ENCODE measurements around the gene FOXM1.

GRCh38 chr12:2925322-2925995, 48.5 kb upstream of the FOXM1 start:
- TF ChIP-seq, protein P1, sequence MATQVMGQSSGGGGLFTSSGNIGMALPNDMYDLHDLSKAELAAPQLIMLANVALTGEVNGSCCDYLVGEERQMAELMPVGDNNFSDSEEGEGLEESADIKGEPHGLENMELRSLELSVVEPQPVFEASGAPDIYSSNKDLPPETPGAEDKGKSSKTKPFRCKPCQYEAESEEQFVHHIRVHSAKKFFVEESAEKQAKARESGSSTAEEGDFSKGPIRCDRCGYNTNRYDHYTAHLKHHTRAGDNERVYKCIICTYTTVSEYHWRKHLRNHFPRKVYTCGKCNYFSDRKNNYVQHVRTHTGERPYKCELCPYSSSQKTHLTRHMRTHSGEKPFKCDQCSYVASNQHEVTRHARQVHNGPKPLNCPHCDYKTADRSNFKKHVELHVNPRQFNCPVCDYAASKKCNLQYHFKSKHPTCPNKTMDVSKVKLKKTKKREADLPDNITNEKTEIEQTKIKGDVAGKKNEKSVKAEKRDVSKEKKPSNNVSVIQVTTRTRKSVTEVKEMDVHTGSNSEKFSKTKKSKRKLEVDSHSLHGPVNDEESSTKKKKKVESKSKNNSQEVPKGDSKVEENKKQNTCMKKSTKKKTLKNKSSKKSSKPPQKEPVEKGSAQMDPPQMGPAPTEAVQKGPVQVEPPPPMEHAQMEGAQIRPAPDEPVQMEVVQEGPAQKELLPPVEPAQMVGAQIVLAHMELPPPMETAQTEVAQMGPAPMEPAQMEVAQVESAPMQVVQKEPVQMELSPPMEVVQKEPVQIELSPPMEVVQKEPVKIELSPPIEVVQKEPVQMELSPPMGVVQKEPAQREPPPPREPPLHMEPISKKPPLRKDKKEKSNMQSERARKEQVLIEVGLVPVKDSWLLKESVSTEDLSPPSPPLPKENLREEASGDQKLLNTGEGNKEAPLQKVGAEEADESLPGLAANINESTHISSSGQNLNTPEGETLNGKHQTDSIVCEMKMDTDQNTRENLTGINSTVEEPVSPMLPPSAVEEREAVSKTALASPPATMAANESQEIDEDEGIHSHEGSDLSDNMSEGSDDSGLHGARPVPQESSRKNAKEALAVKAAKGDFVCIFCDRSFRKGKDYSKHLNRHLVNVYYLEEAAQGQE (IDR thresholded peaks at IDR 0.05; ENCODE audit: borderline replicate concordance) = no peak
- TF ChIP-seq, protein P2, sequence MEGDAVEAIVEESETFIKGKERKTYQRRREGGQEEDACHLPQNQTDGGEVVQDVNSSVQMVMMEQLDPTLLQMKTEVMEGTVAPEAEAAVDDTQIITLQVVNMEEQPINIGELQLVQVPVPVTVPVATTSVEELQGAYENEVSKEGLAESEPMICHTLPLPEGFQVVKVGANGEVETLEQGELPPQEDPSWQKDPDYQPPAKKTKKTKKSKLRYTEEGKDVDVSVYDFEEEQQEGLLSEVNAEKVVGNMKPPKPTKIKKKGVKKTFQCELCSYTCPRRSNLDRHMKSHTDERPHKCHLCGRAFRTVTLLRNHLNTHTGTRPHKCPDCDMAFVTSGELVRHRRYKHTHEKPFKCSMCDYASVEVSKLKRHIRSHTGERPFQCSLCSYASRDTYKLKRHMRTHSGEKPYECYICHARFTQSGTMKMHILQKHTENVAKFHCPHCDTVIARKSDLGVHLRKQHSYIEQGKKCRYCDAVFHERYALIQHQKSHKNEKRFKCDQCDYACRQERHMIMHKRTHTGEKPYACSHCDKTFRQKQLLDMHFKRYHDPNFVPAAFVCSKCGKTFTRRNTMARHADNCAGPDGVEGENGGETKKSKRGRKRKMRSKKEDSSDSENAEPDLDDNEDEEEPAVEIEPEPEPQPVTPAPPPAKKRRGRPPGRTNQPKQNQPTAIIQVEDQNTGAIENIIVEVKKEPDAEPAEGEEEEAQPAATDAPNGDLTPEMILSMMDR (IDR thresholded peaks at IDR 0.05; ENCODE audit: poor library complexity, severe bottlenecking) = no peak
- TF ChIP-seq POLR2AphosphoS5 (IDR thresholded peaks at IDR 0.05) (peak; percentile 58), RAD21 (conservative IDR thresholded peaks at IDR 0.05) (no peak), EZH2 (IDR thresholded peaks at IDR 0.05; ENCODE audit: borderline replicate concordance, insufficient read depth, low read length, poor library complexity, severe bottlenecking) (no peak), TAF1 (IDR thresholded peaks at IDR 0.05; ENCODE audit: low read depth) (no peak), EP300 (conservative IDR thresholded peaks at IDR 0.05; ENCODE audit: poor library complexity, severe bottlenecking) (peak; percentile 88), MXI1 (conservative IDR thresholded peaks at IDR 0.05; ENCODE audit: poor library complexity, severe bottlenecking) (no peak)

Data from neural cell (in vitro differentiated cells).